Sigmoid colon (tissue), 7 donors: Measurements from ENCODE around the gene SH3RF3. TPM values are rescaled to one million over a fixed set of nuclear protein-coding genes. Genes with fewer than 3 reads are reported as not detected.

Experiments
- DNase-seq: peaks from one replicate; pipeline ENCODE4 v3.0.0-alpha.2; 2019
- H3K27ac ChIP-seq, 4 donors: fragments of 200-600 bp; sonication (generic); one replicate each; pipeline ENCODE4 v1.5.1; 2016 to 2019; ENCODE audit warnings: mild to moderate bottlenecking in 1 of 4
- H3K27me3 ChIP-seq, 3 donors: fragments of 200-600 bp; sonication (generic); one replicate each; pipeline ENCODE4 v1.5.1; 2019; ENCODE audit warnings: mild to moderate bottlenecking in 1 of 3
- H3K36me3 ChIP-seq, 4 donors: fragments of 200-600 bp; sonication (generic); one replicate each; pipeline ENCODE4 v1.5.1; 2016 to 2019
- H3K4me1 ChIP-seq, 4 donors: fragments of 200-600 bp; sonication (generic); one replicate each; pipeline ENCODE4 v1.5.1; 2017 to 2019
- H3K4me3 ChIP-seq, 4 donors: fragments of 200-600 bp; sonication (generic); one replicate each; pipeline ENCODE4 v1.5.1; 2017 to 2019; ENCODE audit warnings: mild to moderate bottlenecking in 2 of 4, moderate library complexity in 1 of 4
- H3K9me3 ChIP-seq, 4 donors: fragments of 200-600 bp in 3 of 4; sonication (generic) in 3 of 4; one replicate each; pipeline versions ENCODE4 v1.5.1 to v1.6.1; 2013 to 2019
- EP300 ChIP-seq, 4 donors: sonication (generic); formaldehyde crosslinking; IDR thresholded peaks; one replicate each; pipeline ENCODE4 v1.6.1; 2017; ENCODE audit warnings: antibody characterized with exemption in 4 of 4
- POLR2A ChIP-seq, 2 donors: fragments of 450-650 bp; IDR thresholded peaks; one replicate each; pipeline ENCODE4 v1.6.1; 2016; ENCODE audit warnings: antibody characterized with exemption in 2 of 2, mild to moderate bottlenecking in 2 of 2, moderate library complexity in 2 of 2
- POLR2AphosphoS5 ChIP-seq, 4 donors: sonication (generic); formaldehyde crosslinking; IDR thresholded peaks; one replicate each; pipeline ENCODE4 v1.6.1; 2017; ENCODE audit warnings: antibody characterized with exemption in 4 of 4
- WGBS, 2 donors: extraction: QIAGEN DNeasy Blood & Tissue Kit; methylation state at CpG; one replicate each; pipeline ENCODE4 v1.1.7; 2013; 5-methylcytosine and 5-hydroxymethylcytosine counted together
- intact Hi-C: fragments of 100-400 bp; cut with DNase I; formaldehyde crosslinking; loops from one replicate; pipeline ENCODE4 v1.15.1; 2023
- polyA plus RNA-seq, 3 donors: library from polyadenylated mRNA; stranded (reverse); fragments of 200-250 nt; gene quantifications; one replicate each; pipeline ENCODE4 v1.2.3, GENCODE V29; 2013
- total RNA-seq, 4 donors: library from RNA; depleted of rRNA; stranded (reverse); fragments of >200 nt; gene quantifications; one replicate each; pipeline ENCODE4 v1.1.0, GENCODE V29; 2016
- TF ChIP-seq, protein P1 (sequence below), 4 experiments: fragments of 450-650 bp in 3 of 4; fragments of 200-600 bp in 1 of 4; IDR thresholded peaks; one replicate each; pipeline ENCODE4 v1.5.1; 2016 to 2019; ENCODE audit warnings: antibody characterized with exemption in 4 of 4, mild to moderate bottlenecking in 3 of 4, moderate library complexity in 2 of 4
- donor health status: healthy with polysubstance abuse.
- donor health status: Bipolar disorder and iron deficiency.
- donor health status: healthy.

The SH3RF3 gene
- total and polyA plus RNA-seq, 7 donors = 0.69 to 10.0 (median 3.4) TPM

DNA sequence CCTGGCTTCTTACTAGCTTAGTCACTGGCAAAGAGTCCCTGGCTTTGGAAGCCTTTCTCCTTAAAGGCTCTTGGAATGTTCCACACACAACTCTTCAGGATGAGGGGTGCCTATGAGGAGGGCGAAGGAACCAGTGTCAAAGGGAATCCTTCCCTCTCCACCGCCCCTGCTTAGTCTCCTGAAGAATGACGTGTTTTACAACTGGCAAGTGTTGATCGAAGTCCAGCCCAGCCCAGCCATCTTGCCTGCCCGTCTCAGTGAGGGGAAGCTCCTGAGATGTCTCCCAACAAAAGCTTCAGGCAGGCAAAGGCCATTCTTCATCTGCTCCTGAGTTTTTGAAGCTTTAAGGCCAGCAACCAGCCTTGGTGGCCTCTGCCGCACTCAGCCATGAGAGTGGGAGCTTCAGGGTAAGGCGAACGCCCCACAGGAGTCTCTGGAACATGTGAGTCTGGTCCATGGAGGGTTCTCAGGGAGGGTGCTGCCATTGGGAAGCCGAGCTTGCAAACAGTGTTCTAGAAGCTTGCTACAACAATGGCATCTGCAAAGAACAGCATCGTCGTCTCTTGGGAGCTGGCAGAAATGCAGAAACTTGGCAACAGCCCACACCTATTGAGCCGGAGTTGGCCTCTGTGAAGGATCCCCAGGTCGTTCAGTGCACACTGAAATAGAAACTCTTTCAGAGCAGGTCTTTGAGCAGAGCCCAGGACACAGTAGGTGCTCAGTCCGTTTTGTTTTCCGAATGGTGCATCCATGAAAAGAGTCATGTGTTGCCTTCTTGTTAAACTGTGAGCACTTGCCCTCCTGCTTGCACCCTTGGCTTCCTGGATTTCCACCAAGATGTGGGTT lies 264.0 kb downstream of the SH3RF3 start:
- Histone ChIP-seq H3K4me1 (no peaks in the 10 kb centered on the region), H3K27me3 (no peaks in the 10 kb centered on the region), H3K9me3 (no peaks in the 10 kb centered on the region), H3K4me3 (no peak overlapping the region), H3K27ac (no peak overlapping the region), H3K36me3 (no peaks in the 10 kb centered on the region)
- DNase-seq = no peak
- TF ChIP-seq POLR2AphosphoS5 (IDR thresholded peaks at IDR 0.05) (no peak), POLR2A (IDR thresholded peaks at IDR 0.05) (no peak), EP300 (IDR thresholded peaks at IDR 0.05) (no peak)
- TF ChIP-seq, protein P1, sequence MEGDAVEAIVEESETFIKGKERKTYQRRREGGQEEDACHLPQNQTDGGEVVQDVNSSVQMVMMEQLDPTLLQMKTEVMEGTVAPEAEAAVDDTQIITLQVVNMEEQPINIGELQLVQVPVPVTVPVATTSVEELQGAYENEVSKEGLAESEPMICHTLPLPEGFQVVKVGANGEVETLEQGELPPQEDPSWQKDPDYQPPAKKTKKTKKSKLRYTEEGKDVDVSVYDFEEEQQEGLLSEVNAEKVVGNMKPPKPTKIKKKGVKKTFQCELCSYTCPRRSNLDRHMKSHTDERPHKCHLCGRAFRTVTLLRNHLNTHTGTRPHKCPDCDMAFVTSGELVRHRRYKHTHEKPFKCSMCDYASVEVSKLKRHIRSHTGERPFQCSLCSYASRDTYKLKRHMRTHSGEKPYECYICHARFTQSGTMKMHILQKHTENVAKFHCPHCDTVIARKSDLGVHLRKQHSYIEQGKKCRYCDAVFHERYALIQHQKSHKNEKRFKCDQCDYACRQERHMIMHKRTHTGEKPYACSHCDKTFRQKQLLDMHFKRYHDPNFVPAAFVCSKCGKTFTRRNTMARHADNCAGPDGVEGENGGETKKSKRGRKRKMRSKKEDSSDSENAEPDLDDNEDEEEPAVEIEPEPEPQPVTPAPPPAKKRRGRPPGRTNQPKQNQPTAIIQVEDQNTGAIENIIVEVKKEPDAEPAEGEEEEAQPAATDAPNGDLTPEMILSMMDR (IDR thresholded peaks at IDR 0.05) = no peak
- intact Hi-C loops = no loop called here
- 72 to 84% methylated on average over 15 of the region's 15 CpGs for WGBS, 2 donors

DNA sequence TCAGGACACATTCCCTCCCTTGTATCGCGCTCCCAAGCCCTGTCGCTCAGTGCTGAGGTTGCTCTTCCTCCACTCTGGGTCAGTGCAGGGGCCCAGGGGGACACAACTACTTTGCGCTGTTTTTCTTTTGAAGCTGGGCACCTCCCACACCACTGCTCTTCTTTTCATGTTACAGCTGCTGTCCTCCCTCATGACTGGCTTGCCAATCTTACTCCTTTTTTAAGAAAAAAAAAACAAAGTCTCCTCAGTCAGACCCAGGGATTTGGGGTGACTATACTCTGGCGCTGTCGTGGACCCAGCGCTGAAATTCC lies 264.6 kb downstream of the SH3RF3 start:
- Histone ChIP-seq H3K9me3 (no peaks in the 10 kb centered on the region), H3K36me3 (no peaks in the 10 kb centered on the region), H3K4me3 (no peak overlapping the region), H3K27me3 (no peaks in the 10 kb centered on the region), H3K4me1 (no peaks in the 10 kb centered on the region), H3K27ac (no peak overlapping the region)
- 96 to 99% methylated on average over 7 of the region's 7 CpGs for WGBS, 2 donors
- no peak for TF ChIP-seq EP300 (IDR thresholded peaks at IDR 0.05)
- TF ChIP-seq POLR2AphosphoS5 (IDR thresholded peaks at IDR 0.05) = no peak
- no peak for TF ChIP-seq POLR2A (IDR thresholded peaks at IDR 0.05)
- TF ChIP-seq, protein P1 (IDR thresholded peaks at IDR 0.05) = no peak
- DNase-seq = no peak
- intact Hi-C loops = no loop called here

DNA sequence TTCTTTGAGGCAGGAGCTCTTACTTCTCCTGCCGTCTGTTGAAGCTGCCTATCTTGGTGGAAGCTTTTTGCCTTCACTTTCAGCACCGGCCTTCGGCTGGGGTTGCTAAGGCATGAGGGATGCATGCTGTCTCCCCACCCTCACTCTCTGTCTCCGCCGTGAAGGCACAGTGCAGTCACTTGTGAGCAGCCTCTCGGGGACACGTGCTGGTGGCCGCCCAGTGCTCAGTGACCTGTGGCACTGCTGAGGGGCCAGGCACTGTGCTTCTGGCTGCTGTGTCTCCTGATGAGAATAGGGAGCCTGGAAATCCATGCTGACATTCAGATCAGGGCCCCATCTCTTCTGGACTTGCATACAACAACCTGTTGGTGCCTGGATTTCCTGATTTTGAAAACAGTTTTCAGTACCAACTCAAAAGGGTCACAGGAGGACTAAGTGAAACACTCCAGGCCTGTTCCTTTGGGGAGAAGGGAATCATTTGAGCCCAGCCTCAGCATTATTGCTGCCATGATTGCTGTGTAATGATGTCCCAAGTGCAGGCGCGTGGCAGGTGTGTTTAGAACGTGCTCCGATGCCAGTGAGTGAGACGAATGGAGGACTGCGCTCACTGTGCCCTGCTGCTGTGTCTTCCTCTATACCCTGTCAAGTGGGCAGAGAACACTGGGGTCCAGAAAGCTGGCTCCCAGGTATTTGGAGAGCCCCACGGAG lies 266.6 kb downstream of the SH3RF3 start:
- TF ChIP-seq POLR2A (IDR thresholded peaks at IDR 0.05) (no peak), POLR2AphosphoS5 (IDR thresholded peaks at IDR 0.05) (no peak), EP300 (IDR thresholded peaks at IDR 0.05) (no peak)
- no peak overlapping the region for H3K4me3 ChIP-seq
- no peaks in the 10 kb centered on the region for H3K4me1 ChIP-seq
- intact Hi-C loops = no loop called here
- H3K27me3 ChIP-seq = no peaks in the 10 kb centered on the region
- no peak overlapping the region for H3K27ac ChIP-seq
- no peaks in the 10 kb centered on the region for H3K9me3 ChIP-seq
- peaks cover 0 to 7% (median 3%) of the 10 kb centered on the region in 4 donors for H3K36me3 ChIP-seq
- 62 to 83% methylated on average over 15 of the region's 15 CpGs for WGBS, 2 donors
- DNase-seq = no peak

DNA sequence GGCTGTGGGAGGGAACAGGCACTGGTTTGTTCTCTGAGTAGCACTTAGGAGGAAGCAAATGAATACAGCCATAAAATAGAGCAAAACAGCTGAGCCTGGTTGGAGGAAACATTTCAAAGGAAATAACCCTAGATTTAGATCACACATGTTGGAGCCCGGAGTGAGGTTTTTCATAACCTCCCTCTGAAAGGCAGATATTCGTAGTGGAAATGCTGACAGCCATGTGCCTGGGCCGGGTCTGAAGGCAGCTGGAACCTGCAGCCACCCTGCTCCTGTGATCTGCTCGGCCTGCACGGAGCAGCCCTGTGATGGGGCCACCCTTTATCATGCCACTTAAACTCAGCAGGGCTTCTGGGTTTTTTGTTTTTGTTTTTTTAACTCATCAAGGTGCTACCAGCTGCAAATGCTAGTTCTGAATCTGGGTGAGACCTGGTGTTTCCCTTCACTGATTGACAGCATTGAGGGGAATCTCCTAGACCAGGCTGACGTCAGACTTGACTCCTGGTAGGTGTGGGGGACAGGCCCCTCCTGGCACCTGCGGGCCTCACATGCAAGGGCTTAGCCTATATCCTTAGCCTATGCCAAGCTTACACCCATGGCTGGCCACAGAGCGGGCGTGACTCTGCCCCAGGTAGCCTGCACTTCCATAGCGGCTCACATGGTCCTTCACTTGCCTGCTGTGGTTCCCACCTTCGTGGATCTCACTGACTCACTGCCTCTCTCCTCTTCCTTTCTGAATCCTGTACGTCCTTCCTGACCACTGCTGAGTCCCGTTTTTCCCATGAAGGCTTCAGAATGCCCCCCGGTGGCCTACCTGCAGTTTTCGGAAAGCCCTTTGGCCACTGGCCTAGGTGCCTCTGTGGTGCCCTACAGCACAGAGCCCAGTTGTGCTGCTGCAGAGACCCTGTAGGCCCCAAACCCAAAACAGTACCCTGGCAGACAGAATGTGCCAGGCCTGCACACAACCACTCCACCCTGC lies 267.5 kb downstream of the SH3RF3 start:
- TF ChIP-seq, protein P1 (IDR thresholded peaks at IDR 0.05) = no peak
- no peak for TF ChIP-seq POLR2AphosphoS5 (IDR thresholded peaks at IDR 0.05)
- TF ChIP-seq POLR2A (IDR thresholded peaks at IDR 0.05) = no peak
- TF ChIP-seq EP300 (IDR thresholded peaks at IDR 0.05) = no peak
- intact Hi-C loops = no loop called here

More for the DNA sequence above, 267.5 kb downstream of the SH3RF3 start:
- H3K4me1 ChIP-seq = no peaks in the 10 kb centered on the region
- WGBS, 2 donors = 66 to 70% methylated on average over 15 of the region's 15 CpGs
- H3K4me3 ChIP-seq = no peak overlapping the region
- no peaks in the 10 kb centered on the region for H3K27me3 ChIP-seq
- no peak for DNase-seq
- peaks cover 0 to 7% (median 3%) of the 10 kb centered on the region in 4 donors for H3K36me3 ChIP-seq
- no peaks in the 10 kb centered on the region for H3K9me3 ChIP-seq
- no peak overlapping the region for H3K27ac ChIP-seq
